Nephron (organoid): ENCODE measurements around the gene SPON1.
"Not testable (repeated sequence)": the region's sequence is repeated elsewhere in the genome, so short reads cannot be mapped to it uniquely, and the experiment has no call there.

Source experiments
- H3K27ac Mint-ChIP-seq, 3 experiments: 2 replicates each; pipeline ENCODE4 v1.8.0; 2020; ENCODE audit warnings: mixed read lengths in 3 of 3, mild to moderate bottlenecking in 2 of 3, moderate library complexity in 1 of 3
- H3K27me3 Mint-ChIP-seq: 2 replicates; pipeline ENCODE4 v1.8.0; 2021; ENCODE audit warnings: low read depth, mild to moderate bottlenecking, moderate library complexity, mixed read lengths
- H3K36me3 Mint-ChIP-seq: 2 replicates; pipeline ENCODE4 v1.8.0; 2020; ENCODE audit warnings: low read depth, mixed read lengths
- H3K4me1 Mint-ChIP-seq: 2 replicates; pipeline ENCODE4 v1.8.0; 2020; ENCODE audit warnings: mixed read lengths
- H3K4me3 Mint-ChIP-seq, 3 experiments: 2 replicates each; pipeline ENCODE4 v1.8.0; 2020; ENCODE audit warnings: mild to moderate bottlenecking in 3 of 3, mixed read lengths in 3 of 3, moderate library complexity in 2 of 3
- H3K9me3 Mint-ChIP-seq: 2 replicates; pipeline ENCODE4 v1.8.0; 2020; ENCODE audit warnings: mixed read lengths
- CTCF ChIP-seq, 3 experiments: fragments of 200-600 bp; sonication (generic); IDR thresholded peaks; one replicate each; pipeline ENCODE4 v1.5.0; 2021; ENCODE audit warnings: antibody characterized with exemption in 3 of 3; ENCODE audit not compliant: unreplicated experiment in 3 of 3

The SPON1 gene

DNA sequence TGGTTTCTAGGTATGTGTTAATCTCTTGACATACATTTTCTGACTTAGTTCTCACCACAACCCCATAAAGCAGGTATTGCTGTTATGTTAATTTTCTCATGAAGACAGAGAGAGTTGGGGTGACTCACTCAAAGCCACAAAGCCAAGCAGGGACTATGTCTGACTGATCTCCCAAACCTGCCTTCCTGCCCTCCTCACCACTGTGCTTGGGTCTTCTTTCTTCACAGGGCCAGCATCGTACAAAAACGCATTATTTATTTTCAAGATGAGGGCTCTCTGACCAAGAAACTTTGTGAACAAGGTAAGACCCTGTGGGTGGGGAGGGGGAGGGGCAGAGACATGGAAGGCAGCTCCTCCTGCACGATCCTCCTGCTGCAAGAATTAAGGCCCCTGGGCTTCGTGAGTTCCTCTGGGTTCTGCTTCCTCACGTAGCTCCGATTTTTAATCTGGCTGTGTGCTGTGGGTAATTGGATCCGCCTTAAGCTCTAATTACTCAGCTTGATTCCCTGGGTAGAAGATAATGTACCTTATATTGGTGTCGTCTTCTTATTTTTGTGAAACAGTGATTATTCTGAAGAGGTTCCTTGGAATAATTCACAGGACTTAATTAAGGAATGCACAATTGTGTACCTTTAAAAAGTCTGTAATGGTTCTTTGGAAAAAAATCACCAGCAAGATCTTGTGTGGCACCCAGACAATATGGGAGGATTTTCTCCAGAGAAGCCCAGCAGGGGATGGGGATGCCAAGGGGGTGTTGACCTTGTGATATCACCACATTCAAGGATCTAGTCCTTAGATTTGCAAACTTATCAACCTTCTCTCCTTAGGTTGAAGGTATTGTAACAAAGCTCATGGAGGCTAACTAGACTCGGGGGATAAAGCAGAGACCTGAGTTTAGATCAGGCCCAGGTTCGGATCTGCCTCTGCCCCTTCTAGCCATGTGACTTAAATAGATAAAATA is 112.9 kb downstream of the SPON1 start:
- H3K4me3 Mint-ChIP-seq: no peak overlapping the region
- H3K27me3 Mint-ChIP-seq: peaks cover 5% of the 10 kb centered on the region
- TF ChIP-seq CTCF (IDR thresholded peaks at IDR 0.05; ENCODE audit: unreplicated experiment in 3 of 3): no peak
- H3K27ac Mint-ChIP-seq: peak overlapping the region in 2 of 3 experiments; percentile 29 to 66
- peaks cover 51% of the 10 kb centered on the region for H3K4me1 Mint-ChIP-seq
- H3K36me3 Mint-ChIP-seq: no peaks in the 10 kb centered on the region
- H3K9me3 Mint-ChIP-seq: no peaks in the 10 kb centered on the region

DNA sequence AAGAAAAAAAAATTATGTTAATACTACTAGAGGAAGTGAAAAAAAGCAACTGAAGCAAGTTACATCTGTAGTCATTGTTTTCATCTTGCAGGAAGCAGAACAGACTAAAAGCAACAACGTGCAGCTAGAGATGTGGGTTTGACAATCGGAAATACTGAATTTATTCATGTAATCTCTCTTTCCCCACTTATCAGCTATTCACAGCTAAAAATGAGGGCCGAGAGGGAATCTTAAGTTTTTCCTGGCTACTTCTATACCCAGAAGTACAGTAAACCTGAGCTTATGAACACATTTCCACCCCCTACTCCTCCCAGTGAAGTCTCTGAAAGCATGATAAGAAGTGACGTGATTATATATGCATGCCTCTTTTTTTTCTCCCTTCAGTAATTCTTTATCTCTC is 116.5 kb downstream of the SPON1 start:
- Mint-ChIP-seq H3K27ac (peak overlapping the region; percentile 48 to 89 (median 83)), H3K4me1 (peaks cover 46% of the 10 kb centered on the region), H3K9me3 (peaks cover 2% of the 10 kb centered on the region), H3K36me3 (peaks cover 4% of the 10 kb centered on the region), H3K4me3 (no peak overlapping the region), H3K27me3 (no peaks in the 10 kb centered on the region)
- TF ChIP-seq CTCF (IDR thresholded peaks at IDR 0.05; ENCODE audit: unreplicated experiment in 3 of 3): no peak

DNA sequence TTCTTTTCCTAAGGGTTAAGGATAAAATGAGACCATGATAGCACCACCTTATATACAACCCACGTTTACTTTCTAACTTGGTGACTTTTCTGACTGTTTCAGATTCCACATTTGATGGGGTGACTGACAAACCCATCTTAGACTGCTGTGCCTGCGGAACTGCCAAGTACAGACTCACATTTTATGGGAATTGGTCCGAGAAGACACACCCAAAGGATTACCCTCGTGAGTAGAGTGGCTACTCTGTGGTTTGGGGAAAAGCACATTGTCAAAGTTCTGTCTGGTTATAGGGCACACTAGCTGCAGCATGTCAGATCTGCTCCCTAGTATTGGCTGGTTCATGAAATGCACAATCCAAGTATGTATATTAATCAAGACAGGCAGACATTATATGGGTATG is 117.3 kb downstream of the SPON1 start:
- Mint-ChIP-seq H3K4me1 (peaks cover 38% of the 10 kb centered on the region), H3K4me3 (no peak overlapping the region), H3K9me3 (peaks cover 2% of the 10 kb centered on the region), H3K36me3 (peaks cover 11% of the 10 kb centered on the region), H3K27me3 (no peaks in the 10 kb centered on the region), H3K27ac (peak overlapping the region in 2 of 3 experiments; percentile 83 to 89)
- no peak for TF ChIP-seq CTCF (IDR thresholded peaks at IDR 0.05; ENCODE audit: unreplicated experiment in 3 of 3)

DNA sequence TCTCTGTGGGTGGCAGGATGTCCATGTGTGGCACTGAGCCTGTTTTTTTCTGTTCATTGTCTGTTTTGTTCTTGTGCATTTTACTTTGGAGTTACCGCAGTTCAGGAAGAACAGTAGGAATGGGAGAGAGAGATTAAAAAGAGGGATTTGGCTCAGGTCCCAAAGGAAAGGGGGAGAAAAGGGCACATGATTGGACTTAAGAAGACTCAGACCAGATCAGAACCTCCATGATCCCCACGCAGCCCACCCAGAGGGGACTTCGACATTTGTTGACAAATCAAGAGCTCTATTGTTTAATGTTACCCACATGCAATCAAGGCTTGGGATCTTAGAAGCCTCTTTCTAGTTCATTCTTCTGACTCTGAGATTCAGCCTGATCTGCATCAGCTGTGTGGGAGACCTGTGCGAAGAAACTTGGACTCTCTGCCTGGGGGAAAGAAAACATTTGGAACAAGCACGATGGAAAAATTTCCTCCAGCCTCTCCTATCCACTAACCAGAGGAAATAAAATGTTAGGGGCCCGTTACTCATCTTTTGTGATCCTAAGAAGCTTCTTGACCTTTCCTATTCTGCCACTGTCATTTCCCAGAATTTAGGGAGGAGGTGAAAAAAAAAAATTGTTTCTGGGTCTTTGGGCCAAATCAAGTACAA is 119.2 kb downstream of the SPON1 start:
- H3K27me3 Mint-ChIP-seq: no peaks in the 10 kb centered on the region
- H3K4me1 Mint-ChIP-seq: peaks cover 33% of the 10 kb centered on the region
- H3K4me3 Mint-ChIP-seq: peak overlapping the region in 2 of 3 experiments; percentile 2 to 4
- H3K9me3 Mint-ChIP-seq: peaks cover 19% of the 10 kb centered on the region
- H3K27ac Mint-ChIP-seq: peak overlapping the region; percentile 23 to 90 (median 86)
- TF ChIP-seq CTCF (IDR thresholded peaks at IDR 0.05; ENCODE audit: unreplicated experiment in 3 of 3): no peak
- peaks cover 23% of the 10 kb centered on the region for H3K36me3 Mint-ChIP-seq

- H3K4me1 Mint-ChIP-seq: peaks cover 33% of the 10 kb centered on the region
- peaks cover 28% of the 10 kb centered on the region for H3K36me3 Mint-ChIP-seq
- no peaks in the 10 kb centered on the region for H3K27me3 Mint-ChIP-seq
- H3K27ac Mint-ChIP-seq: peak overlapping the region; percentile 23 to 90 (median 86)
- no peak overlapping the region for H3K4me3 Mint-ChIP-seq
- no peak for TF ChIP-seq CTCF (IDR thresholded peaks at IDR 0.05; ENCODE audit: unreplicated experiment in 3 of 3)
- H3K9me3 Mint-ChIP-seq: peaks cover 22% of the 10 kb centered on the region
Observed at GRCh38 chr11:14082338-14082737, 119.8 kb downstream of the SPON1 start.

DNA sequence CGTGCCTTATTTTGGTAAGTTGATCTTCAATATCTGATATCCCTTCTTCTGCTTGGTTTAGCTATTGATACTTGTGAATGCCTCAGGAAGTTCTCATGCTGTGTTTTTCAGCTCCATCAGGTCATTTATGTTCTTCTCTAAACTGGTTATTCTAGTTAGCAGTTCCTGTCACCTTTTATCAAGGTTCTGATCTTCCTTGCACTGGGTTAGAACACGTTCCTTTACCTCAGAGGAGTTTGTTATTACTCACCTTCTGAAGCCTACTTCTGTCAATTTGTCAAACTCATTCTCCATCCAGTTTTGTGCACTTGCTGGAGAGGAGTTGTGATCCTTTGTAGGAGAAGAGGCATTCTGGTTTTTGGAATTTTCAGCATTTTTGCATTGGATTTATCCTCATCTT is 126.3 kb downstream of the SPON1 start:
- peaks cover 41% of the 10 kb centered on the region for H3K36me3 Mint-ChIP-seq
- not testable (repeated sequence) for H3K27ac Mint-ChIP-seq, H3K27me3 Mint-ChIP-seq, H3K4me3 Mint-ChIP-seq, H3K4me1 Mint-ChIP-seq
- peaks cover 41% of the 10 kb centered on the region for H3K9me3 Mint-ChIP-seq
